HG02938 (cell line): Measurements from ENCODE around the gene MRNIP.

Source experiments
- ATAC-seq: cut with Tn5 transposase; IDR thresholded peaks from one replicate; pipeline ENCODE4 v1.9.1; 2021; ENCODE audit warnings: mild to moderate bottlenecking, moderate library complexity; ENCODE audit not compliant: unreplicated experiment

Gene MRNIP

GRCh38 chr5:179822444-179822990, 36.1 kb downstream of the MRNIP start:
- no peak for ATAC-seq

- ATAC-seq: no peak
Measured at GRCh38 chr5:179822059-179822432, 36.6 kb downstream of the MRNIP start.

GRCh38 chr5:179821298-179822058, 37.1 kb downstream of the MRNIP start:
- ATAC-seq: peak; percentile 43

GRCh38 chr5:179820483-179821297, 37.9 kb downstream of the MRNIP start, which contains the start of gene SQSTM1:
Gene SQSTM1, plus strand, starts transcription at chr5:179820905. Its CDS starts 32 bp downstream, at chr5:179820937.
- ATAC-seq: peak; percentile 34

GRCh38 chr5:179820127-179820482, 38.5 kb downstream of the MRNIP start:
- no peak for ATAC-seq

- no peak for ATAC-seq
Measured at GRCh38 chr5:179819296-179820126, 39.1 kb downstream of the MRNIP start.

GRCh38 chr5:179818746-179819295, 39.8 kb downstream of the MRNIP start:
- peak; percentile 50 for ATAC-seq

- no peak for ATAC-seq
Measured at GRCh38 chr5:179817890-179818745, 40.5 kb downstream of the MRNIP start.

GRCh38 chr5:179817470-179817840, 41.2 kb downstream of the MRNIP start:
- no peak for ATAC-seq

- ATAC-seq: no peak
Measured at GRCh38 chr5:179816796-179817469, 41.7 kb downstream of the MRNIP start.

- no peak for ATAC-seq
Measured at GRCh38 chr5:179816401-179816795, 42.2 kb downstream of the MRNIP start.

- ATAC-seq: no peak
Measured at GRCh38 chr5:179815491-179816249, 42.9 kb downstream of the MRNIP start.

- no peak for ATAC-seq
Measured at GRCh38 chr5:179814090-179814489, 44.5 kb downstream of the MRNIP start.

GRCh38 chr5:179812997-179813607, 45.5 kb downstream of the MRNIP start:
- ATAC-seq: no peak

GRCh38 chr5:179812135-179812825, 46.3 kb downstream of the MRNIP start:
- no peak for ATAC-seq

- peak; percentile 45 for ATAC-seq
Measured at GRCh38 chr5:179806250-179807048, 52.2 kb downstream of the MRNIP start, which contains the start of gene MGAT4B. Gene MGAT4B, minus strand, starts transcription at chr5:179806866. Its CDS starts 283 bp downstream, at chr5:179806583.
